ENCODE data around the gene NLE1.

DNA sequence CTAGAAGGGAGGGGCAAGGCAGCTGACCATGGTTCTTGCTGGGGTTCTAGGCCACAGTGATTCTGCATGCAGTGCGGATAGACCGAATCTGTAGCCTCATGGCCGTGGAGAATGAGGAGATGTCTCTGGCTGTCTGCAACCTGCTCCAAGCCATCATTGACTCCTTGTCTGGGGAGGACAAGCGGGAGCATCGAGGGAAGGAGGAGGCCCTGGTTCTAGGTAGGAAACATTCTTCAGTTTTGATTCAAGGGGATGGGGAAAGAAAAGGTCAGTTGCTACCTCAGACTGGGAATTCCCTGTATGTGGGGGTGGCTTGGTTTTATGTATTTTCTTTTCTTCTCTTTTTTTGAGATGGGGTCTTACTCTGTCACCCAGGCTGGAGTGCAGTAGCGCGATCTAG lies 13.1 kb upstream of the NLE1 start:
- TF ChIP-seq CTCF (conservative IDR thresholded peaks at IDR 0.05 in 1 of 2, IDR thresholded peaks at IDR 0.05 in 1 of 2; ENCODE audit: extremely low read depth in 1 of 2, insufficient read depth in 1 of 2, low read depth in 1 of 2, low read length in 2 of 2) (no peak), EZH2 (IDR thresholded peaks at IDR 0.05; ENCODE audit: borderline replicate concordance, low read length) (no peak)

Data from mammary epithelial cell (primary cell).